Cardiac fibroblast (primary cell): ENCODE data around the gene PRR19.
A peak's percentile ranks its signal among the peaks of the same experiment; 100 is the strongest.

ENCODE experiments used
- DNase-seq, 2 donors: peaks; one replicate each; pipeline versions ENCODE4 v3.0.0 to v3.0.0-alpha.2; 2010; ENCODE audit warnings: low read depth in 2 of 2
- H3K4me3 ChIP-seq, 2 donors: replicated peaks in 1 of 2; 1 replicate in 1 of 2; 2 replicates in 1 of 2; pipeline ENCODE4 v1.5.1; 2011; ENCODE audit warnings: low read depth in 2 of 2, low read length in 2 of 2, mild to moderate bottlenecking in 2 of 2, moderate library complexity in 1 of 2
- CTCF ChIP-seq: IDR thresholded peaks from one replicate; pipeline ENCODE4 v1.5.1; 2011; ENCODE audit warnings: low read depth, mild to moderate bottlenecking, low read length, inconsistent platforms

Gene PRR19

GRCh38 chr19:42312370-42312769 lies 10.4 kb downstream of the PRR19 start:
- no peak for TF ChIP-seq CTCF
- no peak overlapping the region for H3K4me3 ChIP-seq
- no peak for DNase-seq

GRCh38 chr19:42313096-42313839 lies 11.3 kb downstream of the PRR19 start, which contains the start of gene TMEM145:
Gene TMEM145 (plus strand): TSS chr19:42313309. CDS start chr19:42313377, 68 bp downstream.
- H3K4me3 ChIP-seq, result peak within 1 kb of the TSS; percentile 19 to 42
- DNase-seq, result peak; percentile 30 to 44
- no peak for TF ChIP-seq CTCF

- TF ChIP-seq CTCF, result peak; percentile 23
- no peak overlapping the region for H3K4me3 ChIP-seq
These were observed 12.2 kb downstream of the PRR19 start for GRCh38 chr19:42313840-42314755.

GRCh38 chr19:42315024-42315423 lies 13.1 kb downstream of the PRR19 start:
- TF ChIP-seq CTCF, result no peak
- no peak overlapping the region for H3K4me3 ChIP-seq

More at GRCh38 chr19:42313840-42314755, 12.2 kb downstream of the PRR19 start:
- DNase-seq, result no peak

GRCh38 chr19:42316223-42317211 lies 14.6 kb downstream of the PRR19 start:
- peak in 1 of 2 donors; percentile 51 for DNase-seq
- no peak for TF ChIP-seq CTCF
- H3K4me3 ChIP-seq, result no peak overlapping the region

More at GRCh38 chr19:42315024-42315423, 13.1 kb downstream of the PRR19 start:
- DNase-seq, result no peak

- H3K4me3 ChIP-seq, result no peak overlapping the region
- no peak for DNase-seq
- no peak for TF ChIP-seq CTCF
These were observed 15.6 kb downstream of the PRR19 start for GRCh38 chr19:42317535-42317934.
